ENCODE results near the gene UCP1. TPM values are rescaled to one million over a fixed set of nuclear protein-coding genes. Genes with fewer than 3 reads are reported as not detected.

UCP1 gene
- total RNA-seq, 4 donors from 2014 or later: 0.28 to 2.0 TPM; not detected in 2

- DNase-seq (ENCODE audit: low spot score) (no peak), ATAC-seq (ENCODE audit: low FRiP score) (no peak)
- TF ChIP-seq, protein P1, sequence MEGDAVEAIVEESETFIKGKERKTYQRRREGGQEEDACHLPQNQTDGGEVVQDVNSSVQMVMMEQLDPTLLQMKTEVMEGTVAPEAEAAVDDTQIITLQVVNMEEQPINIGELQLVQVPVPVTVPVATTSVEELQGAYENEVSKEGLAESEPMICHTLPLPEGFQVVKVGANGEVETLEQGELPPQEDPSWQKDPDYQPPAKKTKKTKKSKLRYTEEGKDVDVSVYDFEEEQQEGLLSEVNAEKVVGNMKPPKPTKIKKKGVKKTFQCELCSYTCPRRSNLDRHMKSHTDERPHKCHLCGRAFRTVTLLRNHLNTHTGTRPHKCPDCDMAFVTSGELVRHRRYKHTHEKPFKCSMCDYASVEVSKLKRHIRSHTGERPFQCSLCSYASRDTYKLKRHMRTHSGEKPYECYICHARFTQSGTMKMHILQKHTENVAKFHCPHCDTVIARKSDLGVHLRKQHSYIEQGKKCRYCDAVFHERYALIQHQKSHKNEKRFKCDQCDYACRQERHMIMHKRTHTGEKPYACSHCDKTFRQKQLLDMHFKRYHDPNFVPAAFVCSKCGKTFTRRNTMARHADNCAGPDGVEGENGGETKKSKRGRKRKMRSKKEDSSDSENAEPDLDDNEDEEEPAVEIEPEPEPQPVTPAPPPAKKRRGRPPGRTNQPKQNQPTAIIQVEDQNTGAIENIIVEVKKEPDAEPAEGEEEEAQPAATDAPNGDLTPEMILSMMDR (IDR thresholded peaks at IDR 0.05): no peak
These were observed 12.3 kb upstream of the UCP1 start for GRCh38 chr4:140581078-140581477.

DNA sequence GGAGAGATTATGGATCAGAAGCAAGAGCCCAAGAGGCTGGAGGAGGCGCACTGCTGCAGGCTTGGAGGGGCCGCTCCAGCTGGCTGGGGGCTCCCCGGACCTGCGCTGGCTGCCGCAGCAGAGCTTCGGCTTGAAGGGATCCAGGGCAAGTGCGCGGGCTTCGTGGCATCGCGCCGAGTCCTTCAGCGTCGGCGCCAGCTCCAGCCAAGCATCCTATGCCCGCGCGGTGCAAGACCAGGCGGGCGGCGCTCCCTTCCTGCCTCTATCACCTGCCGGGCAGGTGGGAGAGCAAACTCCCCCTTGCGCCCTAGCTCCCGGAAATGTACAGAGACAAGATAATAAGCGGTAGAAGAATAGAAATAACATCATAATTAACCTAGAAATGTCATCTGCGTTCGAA is 10.5 kb upstream of the UCP1 start:
- no peak for ATAC-seq (ENCODE audit: low FRiP score)

GRCh38 chr4:140575489-140575888 is 6.7 kb upstream of the UCP1 start:
- no peak for ATAC-seq (ENCODE audit: low FRiP score)
- TF ChIP-seq, protein P1 (IDR thresholded peaks at IDR 0.05): no peak
- no peak for DNase-seq (ENCODE audit: low spot score)

More for the DNA sequence above, 10.5 kb upstream of the UCP1 start:
- TF ChIP-seq, protein P1 (IDR thresholded peaks at IDR 0.05): no peak
- no peak for DNase-seq (ENCODE audit: low spot score)

DNA sequence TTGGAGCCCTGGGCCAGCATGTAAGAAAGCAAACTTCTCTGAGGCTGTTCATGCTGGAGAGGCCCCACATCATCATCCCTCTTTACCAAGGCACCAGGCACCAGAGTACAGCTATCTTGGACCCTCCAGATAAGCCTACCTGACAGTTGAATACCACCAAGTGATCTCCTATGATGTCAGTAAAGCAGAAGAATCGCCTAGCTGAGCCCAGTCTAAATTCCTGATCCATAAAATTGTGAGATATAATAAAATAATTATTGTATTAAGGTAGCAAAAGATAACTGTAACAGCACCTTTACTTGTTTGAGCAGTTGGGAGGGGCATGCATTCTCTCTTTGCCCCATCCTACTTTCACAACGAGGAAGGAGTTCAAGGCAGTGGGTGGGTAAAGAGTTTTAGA is 2.9 kb upstream of the UCP1 start:
- DNase-seq (ENCODE audit: low spot score): no peak

GRCh38 chr4:140569307-140569638 is 512 bp upstream of the UCP1 start:
- no peak for DNase-seq (ENCODE audit: low spot score)
- ATAC-seq (ENCODE audit: low FRiP score): no peak
- TF ChIP-seq, protein P1 (IDR thresholded peaks at IDR 0.05): no peak

More for the DNA sequence above, 2.9 kb upstream of the UCP1 start:
- ATAC-seq (ENCODE audit: low FRiP score): no peak
- TF ChIP-seq, protein P1 (IDR thresholded peaks at IDR 0.05): no peak

- ATAC-seq (ENCODE audit: low FRiP score) (no peak), DNase-seq (ENCODE audit: low spot score) (no peak)
- TF ChIP-seq, protein P1 (IDR thresholded peaks at IDR 0.05): no peak
These were observed 9.1 kb downstream of the UCP1 start for GRCh38 chr4:140559696-140560095.

GRCh38 chr4:140557831-140558435 is 10.8 kb downstream of the UCP1 start:
- TF ChIP-seq, protein P1 (IDR thresholded peaks at IDR 0.05): no peak
- DNase-seq (ENCODE audit: low spot score) (no peak), ATAC-seq (ENCODE audit: low FRiP score) (no peak)

All from omental fat pad (tissue), 4 donors.